ENCODE data around the gene ADGRV1.
"Not testable (repeated sequence)": the region's sequence is repeated elsewhere in the genome, so short reads cannot be mapped to it uniquely, and the experiment has no call there.

Gene ADGRV1

GRCh38 chr5:90955001-90955635, 396.5 kb downstream of the ADGRV1 start:
- DNase-seq, result no peak

- no peak for DNase-seq
Observed at GRCh38 chr5:90956511-90957097, 398.0 kb downstream of the ADGRV1 start.

- no peak for DNase-seq
Observed at GRCh38 chr5:90957906-90958305, 399.3 kb downstream of the ADGRV1 start.

GRCh38 chr5:90959262-90959661, 400.7 kb downstream of the ADGRV1 start:
- no peak for DNase-seq

GRCh38 chr5:90962481-90962880, 403.9 kb downstream of the ADGRV1 start:
- no peak for DNase-seq

- DNase-seq, result no peak
Observed at GRCh38 chr5:90965110-90965685, 406.6 kb downstream of the ADGRV1 start.

GRCh38 chr5:90967443-90967842, 408.8 kb downstream of the ADGRV1 start:
- no peak for DNase-seq

- no peak for DNase-seq
Observed at GRCh38 chr5:90967851-90968250, 409.3 kb downstream of the ADGRV1 start.

GRCh38 chr5:90968319-90968718, 409.7 kb downstream of the ADGRV1 start:
- DNase-seq, result no peak

- not testable (repeated sequence) for DNase-seq
Observed at GRCh38 chr5:90969945-90970344, 411.3 kb downstream of the ADGRV1 start.

- no peak for DNase-seq
Observed at GRCh38 chr5:90981177-90981576, 422.6 kb downstream of the ADGRV1 start.

GRCh38 chr5:90981821-90982220, 423.2 kb downstream of the ADGRV1 start:
- no peak for DNase-seq

- DNase-seq, result no peak
Observed at GRCh38 chr5:90982576-90982975, 424.0 kb downstream of the ADGRV1 start.

GRCh38 chr5:90983148-90983547, 424.6 kb downstream of the ADGRV1 start:
- no peak for DNase-seq

- DNase-seq, result no peak
Observed at GRCh38 chr5:90983711-90984124, 425.1 kb downstream of the ADGRV1 start.

- no peak for DNase-seq
Observed at GRCh38 chr5:90985341-90985740, 426.7 kb downstream of the ADGRV1 start.

GRCh38 chr5:90987726-90988125, 429.1 kb downstream of the ADGRV1 start:
- no peak for DNase-seq

- DNase-seq, result no peak
Observed at GRCh38 chr5:90991201-90991600, 432.6 kb downstream of the ADGRV1 start.

GRCh38 chr5:90994796-90995195, 436.2 kb downstream of the ADGRV1 start:
- no peak for DNase-seq

GRCh38 chr5:90996089-90996488, 437.5 kb downstream of the ADGRV1 start:
- no peak for DNase-seq

GRCh38 chr5:90997082-90997481, 438.5 kb downstream of the ADGRV1 start:
- DNase-seq, result no peak

GRCh38 chr5:91000743-91001142, 442.1 kb downstream of the ADGRV1 start:
- no peak for DNase-seq

GRCh38 chr5:91006713-91007112, 448.1 kb downstream of the ADGRV1 start:
- DNase-seq, result no peak

- no peak for DNase-seq
Observed at GRCh38 chr5:91007251-91007650, 448.7 kb downstream of the ADGRV1 start.

Measured in activated effector memory CD4-positive, alpha-beta T cell treated with anti-CD3 and anti-CD28 coated beads, Interleukin-2, amount 50 U/mL, for 16 hours (primary cell).